Measurements from ENCODE around the gene DLGAP5. TPM values are rescaled to one million over a fixed set of nuclear protein-coding genes. Genes with fewer than 3 reads are reported as not detected.

DLGAP5 gene
- total and polyA plus RNA-seq, 2 of the 13 experiments (the other 11 are each of a cell fraction or from before 2014, with no cell fraction given): 7.7 to 55.8 TPM

GRCh38 chr14:55103005-55103640 is 88.3 kb downstream of the DLGAP5 start (continued):
- TF ChIP-seq JUND (CRISPR knock-in tag; IDR thresholded peaks at IDR 0.05) (peak; percentile 95), ZNF570 (CRISPR knock-in tag; IDR thresholded peaks at IDR 0.05; ENCODE audit: borderline replicate concordance) (no peak), SATB2 (CRISPR knock-in tag; IDR thresholded peaks at IDR 0.05) (no peak), CTCF (CRISPR knock-in tag; IDR thresholded peaks at IDR 0.05) (0 out of 2 replicates have a peak, but pooled peaks have one; percentile 15), TBX3 (IDR thresholded peaks at IDR 0.05; ENCODE audit: borderline replicate concordance) (peak; percentile 22; the same call in 1 of the 2 replicates)

GRCh38 chr14:55102141-55102621 is 89.2 kb downstream of the DLGAP5 start:
- Histone ChIP-seq H3K79me2 (ENCODE audit: insufficient read depth, low read length) (no peaks in the 10 kb centered on the region), H3K27me3 (ENCODE audit: control insufficient read depth in 1 of 2, insufficient read depth in 2 of 2, low read length in 2 of 2) (no peaks in the 10 kb centered on the region), H3K36me3 (replicated peaks in 1 of 2; ENCODE audit: control insufficient read depth in 1 of 2, insufficient read depth in 2 of 2, low read length in 2 of 2) (no peaks in the 10 kb centered on the region), H3K4me3 (replicated peaks in 1 of 3; ENCODE audit: insufficient read depth in 1 of 3, low read depth in 2 of 3, low read length in 3 of 3) (peak overlapping the region; percentile 56 to 71 (median 64)), H3K9ac (ENCODE audit: insufficient read depth, low read depth, low read length) (peak overlapping the region; percentile 78), H3K9me3 (ENCODE audit: low read length) (no peaks in the 10 kb centered on the region), H3K4me2 (ENCODE audit: low read depth, low read length) (peak overlapping the region; percentile 83), H3K27ac (ENCODE audit: extremely low read length, insufficient read depth, low read length) (peak overlapping the region; percentile 89), H4K20me1 (ENCODE audit: insufficient read depth, low read length) (no peaks in the 10 kb centered on the region), H2AFZ (ENCODE audit: low read length) (peak overlapping the region; percentile 70), H3K4me1 (ENCODE audit: insufficient read depth, low read length) (peaks cover 48% of the 10 kb centered on the region)
- peak; percentile 54 for DNase-seq (ENCODE audit: low spot score)
- in situ Hi-C loops (cut with HindIII; ENCODE audit: extremely low pct_ligation_motif_present, low pct_unique_long_range_greater_than_20kb) (no loop called here), intact Hi-C loops (cut with micrococcal nuclease; ENCODE audit: unreplicated experiment) (loop anchor here (2.0 kb wide), 1 partner anchor 27 kb away; the partner anchor contains the start of gene LGALS3)
- POLR2A ChIA-PET: interaction anchor here (0.8 to 2.8 kb wide), 12 partner anchors 9 to 75 kb away, joined by 3 to 19 read pairs (median 5); partner anchors contain the start of genes LGALS3, MAPK1IP1L, SOCS4 and WDHD1
- peak; percentile 32 for FAIRE-seq
- WGBS (ENCODE audit: low lambda C conversion rate): 4% methylated on average over 7 of the region's 7 CpGs
- CTCF ChIA-PET (ENCODE audit: low intra/inter-chr PET ratio, low total read pairs): no interaction called here
- ATAC-seq: peak; percentile 39
- BruUV-seq (replicated peaks): no TSS peak
- TF ChIP-seq TBX2 (CRISPR knock-in tag; IDR thresholded peaks at IDR 0.05; ENCODE audit: borderline replicate concordance): 0 out of 2 replicates have a peak, but pooled peaks have one; percentile 36
- no peak for TF ChIP-seq ZBTB10 (CRISPR knock-in tag; IDR thresholded peaks at IDR 0.05; ENCODE audit: borderline replicate concordance)
- TF ChIP-seq SAP130 (CRISPR knock-in tag; IDR thresholded peaks at IDR 0.05; ENCODE audit: low read depth): peak; percentile 44; the same call in 1 of the 2 replicates
- 0 out of 2 replicates have a peak, but pooled peaks have one; percentile 26 for TF ChIP-seq ZNF777 (CRISPR knock-in tag; IDR thresholded peaks at IDR 0.05)
- peak; percentile 36; the same call in 1 of the 2 replicates for TF ChIP-seq ELF3 (CRISPR knock-in tag; IDR thresholded peaks at IDR 0.05)
- TF ChIP-seq ZNF816 (CRISPR knock-in tag; IDR thresholded peaks at IDR 0.05; ENCODE audit: borderline replicate concordance): 0 out of 2 replicates have a peak, but pooled peaks have one; percentile 3
- TF ChIP-seq CEBPG (CRISPR knock-in tag; IDR thresholded peaks at IDR 0.05): peak; percentile 30; the same call in 1 of the 2 replicates
- 0 out of 2 replicates have a peak, but pooled peaks have one; percentile 42 for TF ChIP-seq ZBTB34 (CRISPR knock-in tag; IDR thresholded peaks at IDR 0.05)
- TF ChIP-seq ZNF547 (CRISPR knock-in tag; IDR thresholded peaks at IDR 0.05): peak; percentile 21; the same call in 1 of the 2 replicates
- peak; percentile 45 for TF ChIP-seq SALL1 (CRISPR knock-in tag; IDR thresholded peaks at IDR 0.05)
